Erythroblast (primary cell): ENCODE results near the gene GATA2.

Source experiments
- DNase-seq, 2 experiments: peaks; one replicate each; lab custom pipeline; 2025; lab: John Stamatoyannopoulos, UW
- GATA1 ChIP-seq: IDR thresholded peaks from 2 replicates; pipeline ENCODE4 v1.6.1; 2011; ENCODE audit warnings: low read depth, mild to moderate bottlenecking, control low read depth, low read length, moderate library complexity
- POLR2A ChIP-seq: IDR thresholded peaks from 2 replicates; pipeline ENCODE4 v1.6.1; 2011; ENCODE audit warnings: mild to moderate bottlenecking, low read length

Gene GATA2

DNA sequence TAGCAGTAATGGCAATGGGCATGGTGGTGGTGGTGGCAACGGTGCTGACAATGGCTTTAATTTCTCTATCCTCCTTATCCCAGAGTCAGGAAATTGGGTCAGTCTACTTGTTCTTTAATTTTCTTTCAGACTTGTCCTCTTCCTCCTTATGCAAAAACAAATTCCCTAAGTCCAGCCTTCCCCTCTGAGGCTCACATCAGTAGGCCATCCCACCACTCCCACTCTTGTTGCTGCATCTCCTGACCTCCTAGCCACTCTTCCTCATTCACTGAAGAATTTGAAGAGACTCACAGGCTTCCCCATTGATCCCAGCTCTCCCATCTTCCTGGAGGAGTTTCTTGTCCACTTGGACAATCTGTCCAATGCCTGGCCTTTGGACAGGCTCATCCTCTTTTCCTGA is 46.2 kb downstream of the GATA2 start:
- TF ChIP-seq GATA1 (no peak), POLR2A (no peak)

DNA sequence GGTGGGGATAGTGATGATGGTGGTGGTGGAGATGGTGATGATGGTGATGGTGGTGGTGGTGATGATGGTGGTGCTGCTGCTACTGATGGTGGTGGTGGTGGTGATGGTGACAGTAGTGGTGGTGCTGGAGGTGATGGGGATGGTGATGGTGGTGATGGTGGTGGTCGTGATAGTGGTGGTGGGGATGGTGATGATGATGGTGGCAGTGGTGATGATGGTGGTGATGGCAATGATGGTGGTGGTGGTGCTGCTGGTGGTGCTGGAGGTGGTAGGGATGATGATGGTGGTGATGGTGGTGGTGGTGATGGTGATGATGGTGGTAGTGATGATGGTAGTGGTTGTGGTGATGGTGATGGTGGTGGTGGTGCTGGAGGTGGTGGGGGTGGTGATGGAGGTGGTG is 47.6 kb downstream of the GATA2 start:
- TF ChIP-seq POLR2A (no peak), GATA1 (no peak)
- no peak for DNase-seq

More for the DNA sequence above, 46.2 kb downstream of the GATA2 start:
- no peak for DNase-seq

- no peak for DNase-seq
- TF ChIP-seq POLR2A (no peak), GATA1 (no peak)
Measured at GRCh38 chr3:128443771-128444170, 49.2 kb downstream of the GATA2 start.

- TF ChIP-seq POLR2A (no peak), GATA1 (no peak)
- no peak for DNase-seq
Measured at GRCh38 chr3:128442949-128443348, 50.1 kb downstream of the GATA2 start.

DNA sequence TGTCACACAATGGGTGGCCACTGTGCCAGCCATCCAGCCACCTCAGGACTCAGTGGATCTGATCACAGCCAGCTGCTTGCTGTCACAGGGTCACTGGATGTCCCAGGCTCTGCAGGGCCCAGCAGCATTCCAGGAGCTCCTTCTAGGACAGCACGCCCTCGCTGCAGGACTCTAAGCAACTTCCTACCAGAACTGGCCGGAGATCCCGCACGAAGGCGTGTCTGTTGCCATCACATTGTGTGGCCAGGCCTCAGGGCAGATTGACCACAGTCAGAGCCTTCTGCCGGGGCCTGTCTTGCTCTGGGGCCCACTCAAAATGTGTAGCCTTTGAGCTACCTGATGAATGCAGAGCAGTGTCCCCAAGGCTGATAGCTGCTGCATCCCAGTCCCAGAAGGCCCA is 50.9 kb downstream of the GATA2 start:
- no peak for DNase-seq
- TF ChIP-seq GATA1 (no peak), POLR2A (no peak)

GRCh38 chr3:128439226-128439625 is 53.8 kb downstream of the GATA2 start:
- no peak for TF ChIP-seq GATA1
- no peak for TF ChIP-seq POLR2A
- no peak for DNase-seq

DNA sequence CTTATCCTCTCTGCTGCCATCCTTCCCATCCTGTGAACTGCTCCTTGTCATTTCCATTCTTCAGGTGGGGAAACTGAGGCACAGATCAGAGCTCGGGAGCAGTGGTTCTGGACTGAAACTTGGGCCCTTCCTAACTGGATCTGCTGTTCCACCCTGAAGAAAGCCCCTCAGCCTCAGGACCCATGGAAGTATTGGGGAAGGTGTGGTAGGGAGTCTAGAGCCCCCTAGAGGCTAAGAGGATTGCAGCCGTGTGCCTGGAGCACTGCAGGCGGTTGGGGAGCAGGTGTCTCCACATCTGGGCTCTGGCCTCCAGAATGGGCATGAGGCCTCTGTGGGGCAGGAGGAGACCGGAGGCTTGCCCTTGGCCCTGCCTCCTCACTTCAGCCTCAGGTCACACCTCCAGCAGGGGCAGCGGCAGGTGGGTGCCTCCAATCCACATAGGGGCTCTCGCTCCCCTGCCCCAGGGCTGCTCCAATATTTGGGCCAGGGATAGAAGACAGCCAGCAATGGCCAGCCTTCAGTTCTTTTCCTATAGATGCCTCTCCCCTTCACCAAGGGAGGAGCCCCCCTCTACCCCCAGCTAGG is 54.4 kb downstream of the GATA2 start:
- peak; percentile 40 to 58 for DNase-seq
- TF ChIP-seq GATA1 (no peak), POLR2A (no peak)

DNA sequence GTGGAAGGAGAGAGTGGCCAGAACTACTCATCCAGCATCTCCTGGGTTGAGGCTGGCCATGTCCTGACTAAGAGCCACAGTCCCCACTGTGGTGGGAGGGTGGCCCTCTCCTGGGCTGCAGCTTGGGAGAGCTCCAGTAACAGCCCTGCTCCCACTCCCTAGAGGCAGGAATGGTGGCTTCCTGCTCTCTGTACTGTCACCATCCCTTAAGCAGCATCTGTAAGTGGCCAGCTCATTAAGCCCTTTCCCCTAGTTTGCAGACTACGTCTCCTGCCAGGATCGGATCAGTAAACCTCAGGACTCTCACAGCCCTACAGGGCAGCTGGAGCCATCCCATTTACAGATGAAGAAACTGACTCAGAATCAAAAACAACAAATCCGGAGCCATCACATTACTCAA is 56.8 kb downstream of the GATA2 start:
- TF ChIP-seq POLR2A (no peak), GATA1 (no peak)
- no peak for DNase-seq

- TF ChIP-seq GATA1 (no peak), POLR2A (no peak)
- no peak for DNase-seq
Measured at GRCh38 chr3:128435561-128435960, 57.4 kb downstream of the GATA2 start.

- TF ChIP-seq GATA1 (no peak), POLR2A (no peak)
- DNase-seq, result peak in 1 of 2 experiments; percentile 22
Measured at GRCh38 chr3:128435058-128435457, 57.9 kb downstream of the GATA2 start.

GRCh38 chr3:128434524-128434923 is 58.5 kb downstream of the GATA2 start:
- TF ChIP-seq POLR2A (no peak), GATA1 (no peak)
- DNase-seq, result no peak

GRCh38 chr3:128433837-128434165 is 59.2 kb downstream of the GATA2 start:
- no peak for TF ChIP-seq GATA1
- no peak for TF ChIP-seq POLR2A
- no peak for DNase-seq

GRCh38 chr3:128432971-128433836 is 59.8 kb downstream of the GATA2 start:
- DNase-seq, result peak; percentile 43 to 47
- TF ChIP-seq POLR2A, result no peak
- no peak for TF ChIP-seq GATA1

DNA sequence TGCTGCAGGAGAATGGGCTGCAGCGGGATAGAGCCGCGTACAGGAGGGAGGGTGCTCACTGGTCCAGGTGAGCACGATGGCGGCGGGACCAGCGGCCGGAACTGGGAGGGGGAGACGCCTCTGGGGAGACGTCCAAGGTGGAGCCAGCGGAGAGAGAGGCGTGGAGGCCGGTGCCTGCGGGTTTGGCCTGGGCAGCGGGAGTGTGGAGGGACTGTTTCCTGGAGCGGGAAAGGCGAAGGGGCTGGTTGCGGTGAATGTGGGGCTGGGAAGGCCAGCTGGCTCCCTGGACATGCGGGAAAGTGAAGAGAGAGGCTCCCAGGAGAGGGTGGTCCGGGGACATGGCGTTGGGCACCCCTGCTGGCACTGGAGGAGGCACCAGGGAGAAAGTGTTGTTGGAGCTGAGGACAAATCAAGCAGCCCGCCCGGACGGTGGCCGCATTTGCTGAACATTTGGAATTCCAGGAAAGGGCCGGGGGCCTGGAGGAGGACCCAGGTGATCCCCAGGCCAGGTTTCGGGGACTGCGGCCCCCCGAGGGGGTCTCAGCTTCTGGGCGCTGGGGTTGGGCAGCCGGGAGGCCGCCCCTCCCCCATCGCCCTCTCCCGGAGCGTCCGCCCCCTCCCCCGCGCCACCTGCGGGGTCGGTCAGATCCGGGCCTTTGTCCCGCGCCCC is 60.6 kb downstream of the GATA2 start:
- TF ChIP-seq GATA1, result no peak
- TF ChIP-seq POLR2A, result no peak
- no peak for DNase-seq
